H9 (cell line): Measurements from ENCODE around the gene GID8. TPM values are rescaled to one million over a fixed set of nuclear protein-coding genes. Genes with fewer than 3 reads are reported as not detected.
A peak's percentile ranks its signal among the peaks of the same experiment; 100 is the strongest.

Experiments used
- DNase-seq: peaks from one replicate; pipeline ENCODE4 v3.0.0-alpha.2; 2017
- H2AFZ ChIP-seq: one replicate; pipeline ENCODE4 v1.6.1; 2013; ENCODE audit warnings: mild to moderate bottlenecking, low read length, control low read depth, moderate library complexity
- H2AK5ac ChIP-seq: 2 replicates; pipeline ENCODE4 v1.6.1; 2013; ENCODE audit warnings: low read length, control low read depth, mixed read lengths; ENCODE audit not compliant: insufficient read length
- H2BK120ac ChIP-seq: one replicate; pipeline ENCODE4 v1.6.1; 2013; ENCODE audit warnings: low read depth, mild to moderate bottlenecking, low read length, control low read depth, inconsistent platforms; ENCODE audit not compliant: poor library complexity, severe bottlenecking
- H2BK12ac ChIP-seq: 2 replicates; pipeline ENCODE4 v1.6.1; 2013; ENCODE audit warnings: low read length, control low read depth, mixed read lengths, low read depth; ENCODE audit not compliant: insufficient read length
- H2BK15ac ChIP-seq: 2 replicates; pipeline ENCODE4 v1.6.1; 2013; ENCODE audit warnings: low read depth, low read length, control low read depth
- H2BK20ac ChIP-seq: one replicate; pipeline ENCODE4 v1.6.1; 2013; ENCODE audit warnings: low read depth, mild to moderate bottlenecking, low read length, control low read depth, inconsistent platforms; ENCODE audit not compliant: poor library complexity, severe bottlenecking
- H2BK5ac ChIP-seq: 2 replicates; pipeline ENCODE4 v1.6.1; 2013; ENCODE audit warnings: low read length, control low read depth, mixed read lengths; ENCODE audit not compliant: insufficient read length
- H3K14ac ChIP-seq: 2 replicates; pipeline ENCODE4 v1.6.1; 2013; ENCODE audit warnings: low read length, control low read depth; ENCODE audit not compliant: insufficient read depth
- H3K18ac ChIP-seq: 2 replicates; pipeline ENCODE4 v1.6.1; 2013; ENCODE audit warnings: low read depth, mild to moderate bottlenecking, mixed read lengths, low read length, control low read depth; ENCODE audit not compliant: insufficient read length
- H3K23ac ChIP-seq: 2 replicates; pipeline ENCODE4 v1.6.1; 2013; ENCODE audit warnings: low read length, control low read depth, mixed read lengths, low read depth; ENCODE audit not compliant: insufficient read length
- H3K23me2 ChIP-seq: 2 replicates; pipeline ENCODE4 v1.6.1; 2013; ENCODE audit warnings: low read depth, mild to moderate bottlenecking, mixed read lengths, low read length, control low read depth; ENCODE audit not compliant: insufficient read length, poor library complexity, severe bottlenecking
- H3K27ac ChIP-seq: 2 replicates; pipeline ENCODE4 v1.5.1; 2013; ENCODE audit warnings: low read length, control low read depth, mixed read lengths, low read depth; ENCODE audit not compliant: insufficient read length
- H3K27me3 ChIP-seq: 2 replicates; pipeline ENCODE4 v1.6.1; 2013; ENCODE audit warnings: low read length, control low read depth, inconsistent platforms; ENCODE audit not compliant: insufficient read depth
- H3K4ac ChIP-seq: 2 replicates; pipeline ENCODE4 v1.6.1; 2013; ENCODE audit warnings: low read depth, mild to moderate bottlenecking, control low read depth, inconsistent platforms, low read length, moderate library complexity
- H3K4me1 ChIP-seq: 2 replicates; pipeline ENCODE4 v1.6.1; 2013; ENCODE audit warnings: low read length, control low read depth, inconsistent platforms; ENCODE audit not compliant: insufficient read depth
- H3K4me2 ChIP-seq: 2 replicates; pipeline ENCODE4 v1.6.1; 2013; ENCODE audit warnings: low read length, control low read depth, mixed read lengths; ENCODE audit not compliant: insufficient read length, insufficient read depth
- H3K56ac ChIP-seq: 2 replicates; pipeline ENCODE4 v1.6.1; 2013; ENCODE audit warnings: low read depth, mild to moderate bottlenecking, mixed read lengths, low read length, control low read depth; ENCODE audit not compliant: insufficient read length
- H3K79me1 ChIP-seq: 2 replicates; pipeline ENCODE4 v1.6.1; 2013; ENCODE audit warnings: low read depth, mild to moderate bottlenecking, moderate library complexity, low read length, control low read depth, inconsistent platforms; ENCODE audit not compliant: insufficient read depth, poor library complexity, severe bottlenecking
- H3K79me2 ChIP-seq: 2 replicates; pipeline ENCODE4 v1.6.1; 2013; ENCODE audit warnings: low read length, control low read depth, inconsistent platforms; ENCODE audit not compliant: insufficient read depth
- H3K9ac ChIP-seq: 2 replicates; pipeline ENCODE4 v1.6.1; 2013; ENCODE audit warnings: low read length, control low read depth, mixed read lengths; ENCODE audit not compliant: insufficient read length; ENCODE audit errors: extremely low read depth
- H3K9me3 ChIP-seq: one replicate; pipeline ENCODE4 v1.6.1; 2013; ENCODE audit warnings: low read depth, low read length, inconsistent platforms; ENCODE audit not compliant: control insufficient read depth
- H3T11ph ChIP-seq: one replicate; pipeline ENCODE4 v1.6.1; 2013; ENCODE audit warnings: mild to moderate bottlenecking, low read length, control low read depth, inconsistent platforms
- H4K20me1 ChIP-seq: one replicate; pipeline ENCODE4 v1.6.1; 2013; ENCODE audit not compliant: control insufficient read depth, insufficient read length, insufficient read depth
- H4K5ac ChIP-seq: 2 replicates; pipeline ENCODE4 v1.6.1; 2013; ENCODE audit warnings: low read depth, mild to moderate bottlenecking, mixed read lengths, low read length, control low read depth; ENCODE audit not compliant: insufficient read length
- H4K8ac ChIP-seq: replicated peaks from 2 replicates; pipeline ENCODE4 v1.6.1; 2013; ENCODE audit warnings: low read length, control low read depth, mixed read lengths, low read depth; ENCODE audit not compliant: insufficient read length
- H4K91ac ChIP-seq: 2 replicates; pipeline ENCODE4 v1.6.1; 2013; ENCODE audit warnings: low read depth, mild to moderate bottlenecking, moderate library complexity, mixed read lengths, low read length, control low read depth; ENCODE audit not compliant: insufficient read length
- H3K27ac Mint-ChIP-seq, 3 experiments: 2 replicates in 2 of 3; 3 replicates in 1 of 3; pipeline ENCODE4 v1.8.0; 2020 to 2021; ENCODE audit warnings: mixed read lengths in 3 of 3, mild to moderate bottlenecking in 1 of 3, moderate library complexity in 1 of 3
- H3K27me3 Mint-ChIP-seq: 2 replicates; pipeline ENCODE4 v1.8.0; 2021; ENCODE audit warnings: low read depth, mild to moderate bottlenecking, moderate library complexity, mixed read lengths
- H3K36me3 Mint-ChIP-seq, 3 experiments: 2 replicates in 2 of 3; 3 replicates in 1 of 3; pipeline ENCODE4 v1.8.0; 2020 to 2021; ENCODE audit warnings: low read depth in 3 of 3, mixed read lengths in 3 of 3; ENCODE audit not compliant: insufficient read depth in 1 of 3
- H3K4me1 Mint-ChIP-seq, 2 experiments: 2 replicates each; pipeline ENCODE4 v1.8.0; 2020; ENCODE audit warnings: mixed read lengths in 2 of 2
- H3K4me3 Mint-ChIP-seq, 2 experiments: 2 replicates in 1 of 2; 3 replicates in 1 of 2; pipeline ENCODE4 v1.8.0; 2020 to 2021; ENCODE audit warnings: mild to moderate bottlenecking in 2 of 2, mixed read lengths in 2 of 2, moderate library complexity in 1 of 2
- H3K9me3 Mint-ChIP-seq, 2 experiments: 2 replicates in 1 of 2; 3 replicates in 1 of 2; pipeline ENCODE4 v1.8.0; 2020; ENCODE audit warnings: mild to moderate bottlenecking in 2 of 2, mixed read lengths in 2 of 2, moderate library complexity in 1 of 2
- CTCF ChIP-seq: fragments of 200-600 bp; sonication (generic); conservative IDR thresholded peaks from 3 replicates; pipeline ENCODE4 v1.8.0; 2021; ENCODE audit warnings: antibody characterized with exemption, mild to moderate bottlenecking
- whole genome bisulfite sequencing: extraction: QIAGEN DNeasy Blood & Tissue Kit; methylation state at CpG from one replicate; pipeline ENCODE4 v1.1.7; 2013; ENCODE audit warnings: missing lambda C conversion rate, low lambda C conversion rate, mixed read lengths; ENCODE audit not compliant: insufficient read length; ENCODE audit errors: extremely low coverage; 5-methylcytosine and 5-hydroxymethylcytosine counted together
- total RNA-seq: library from RNA; stranded (reverse); gene quantifications from 2 replicates; pipeline ENCODE4 v1.2.1, GENCODE V29; 2021

The GID8 gene
- total RNA-seq, 1 experiment from 2014 or later = 60.9 TPM

GRCh38 chr20:62979310-62979709 lies 41.4 kb downstream of the GID8 start:
- Histone ChIP-seq H3K79me1 (no peaks in the 10 kb centered on the region), H2BK120ac (no peak overlapping the region), H4K5ac (no peak overlapping the region), H3K4ac (no peak overlapping the region), H3K56ac (no peak overlapping the region), H3K23ac (no peak overlapping the region), H3K4me1 (peaks cover 6% of the 10 kb centered on the region), H3K23me2 (peaks cover 3% of the 10 kb centered on the region), H3K9me3 (no peaks in the 10 kb centered on the region), H3K79me2 (no peaks in the 10 kb centered on the region), H3K4me2 (no peak overlapping the region), H4K20me1 (no peaks in the 10 kb centered on the region), H2AFZ (no peak overlapping the region), H4K91ac (no peak overlapping the region), H3K18ac (no peak overlapping the region), H2AK5ac (no peak overlapping the region), H2BK15ac (no peak overlapping the region), H3K27me3 (no peaks in the 10 kb centered on the region; the same call in 1 of the 2 replicates), H3K9ac (no peak overlapping the region), H4K8ac (no peak overlapping the region), H3T11ph (no peak overlapping the region), H3K14ac (no peak overlapping the region), H2BK12ac (no peak overlapping the region), H2BK20ac (no peak overlapping the region), H3K27ac (no peak overlapping the region), H2BK5ac (no peak overlapping the region)
- DNase-seq = no peak
- H3K27me3 Mint-ChIP-seq = peaks cover 32% of the 10 kb centered on the region
- no CpG with 5 or more reads among the region's 14 CpGs for WGBS
- TF ChIP-seq CTCF = 0 out of 3 replicates have a peak, but pooled peaks have one; percentile 21
- no peak overlapping the region for H3K27ac Mint-ChIP-seq
- no peaks in the 10 kb centered on the region for H3K36me3 Mint-ChIP-seq
- H3K4me3 Mint-ChIP-seq = no peak overlapping the region
- peaks cover 16 to 59% of the 10 kb centered on the region in 2 experiments for H3K4me1 Mint-ChIP-seq
- H3K9me3 Mint-ChIP-seq = no peaks in the 10 kb centered on the region
